Gastrocnemius medialis (tissue), 4 donors: Measurements from ENCODE around the gene ELK4. TPM values are rescaled to one million over a fixed set of nuclear protein-coding genes. Genes with fewer than 3 reads are reported as not detected.

Experiments used
- ATAC-seq, 2 donors: fragments of 150-250 bp; one replicate each; pipeline ENCODE4 v1.9.1; 2016
- DNase-seq, 2 donors: peaks; one replicate each; pipeline ENCODE4 v3.0.0-alpha.2; 2019
- H3K27ac ChIP-seq, 4 donors: fragments of 200-600 bp; sonication (generic); 1 replicate in 1 of 4; 2 replicates in 3 of 4; pipeline ENCODE4 v1.5.1; 2016 to 2018; ENCODE audit warnings: mild to moderate bottlenecking in 2 of 4, moderate library complexity in 1 of 4
- H3K27me3 ChIP-seq, 3 donors: fragments of 200-600 bp; sonication (generic) in 2 of 3; 1 replicate in 1 of 3; 2 replicates in 2 of 3; pipeline versions ENCODE4 v1.5.1 to v1.6.0; 2016 to 2019; ENCODE audit warnings: mild to moderate bottlenecking in 1 of 3, moderate library complexity in 1 of 3
- H3K36me3 ChIP-seq, 2 donors: fragments of 200-600 bp; sonication (generic) in 1 of 2; one replicate each; pipeline ENCODE4 v1.5.1; 2017 to 2018
- H3K4me1 ChIP-seq, 2 donors: fragments of 200-600 bp; sonication (generic) in 1 of 2; one replicate each; pipeline ENCODE4 v1.5.1; 2016 to 2017; ENCODE audit warnings: mild to moderate bottlenecking in 2 of 2
- H3K4me3 ChIP-seq, 4 donors: fragments of 200-600 bp; sonication (generic) in 3 of 4; 1 replicate in 1 of 4; 2 replicates in 3 of 4; pipeline ENCODE4 v1.5.1; 2016 to 2019; ENCODE audit warnings: mild to moderate bottlenecking in 2 of 4
- H3K9me3 ChIP-seq, 3 donors: fragments of 200-600 bp; sonication (generic) in 2 of 3; 1 replicate in 1 of 3; 2 replicates in 2 of 3; pipeline ENCODE4 v1.5.1; 2016 to 2019
- CTCF ChIP-seq, 5 experiments: fragments of 450-650 bp in 3 of 5; fragments of 200-600 bp in 2 of 5; sonication (generic) in 2 of 5; IDR thresholded peaks in 4 of 5; conservative IDR thresholded peaks in 1 of 5; 1 replicate in 4 of 5; 2 replicates in 1 of 5; pipeline ENCODE4 v1.5.1; 2016 to 2019; ENCODE audit warnings: antibody characterized with exemption in 5 of 5, mild to moderate bottlenecking in 3 of 5, moderate library complexity in 3 of 5
- POLR2A ChIP-seq, 2 donors: fragments of 450-650 bp; IDR thresholded peaks; one replicate each; pipeline ENCODE4 v1.6.1; 2017; ENCODE audit warnings: antibody characterized with exemption in 2 of 2, mild to moderate bottlenecking in 2 of 2, moderate library complexity in 2 of 2
- in situ Hi-C, 4 donors: fragments of 200-750 bp; cut with MboI; loops; one replicate each; pipeline versions ENCODE4 v1.15.0 to v1.8.0; 2017; ENCODE audit warnings: low sequenced_read_pairs in 4 of 4
- intact Hi-C: fragments of 100-400 bp; cut with DNase I; formaldehyde crosslinking; loops from one replicate; pipeline ENCODE4 v1.15.1; 2023; ENCODE audit warnings: low total_unique reads
- total RNA-seq, 4 donors: library from RNA; depleted of rRNA; stranded (reverse); fragments of >200 nt; gene quantifications; one replicate each; pipeline versions ENCODE4 v1.1.0 to v1.2.3, GENCODE V29; 2016

ELK4 gene
- total RNA-seq, 4 donors from 2014 or later, result 17.3 to 24.2 (median 20.1) TPM

GRCh38 chr1:205675247-205675646 lies 43.4 kb upstream of the ELK4 start:
- Histone ChIP-seq H3K9me3 (no peaks in the 10 kb centered on the region), H3K4me1 (peaks cover 8 to 24% of the 10 kb centered on the region in 2 donors), H3K27me3 (peaks cover 0 to 6% (median 0%) of the 10 kb centered on the region in 3 donors), H3K27ac (no peak overlapping the region), H3K4me3 (no peak overlapping the region), H3K36me3 (no peaks in the 10 kb centered on the region)
- no peak for ATAC-seq
- TF ChIP-seq POLR2A (IDR thresholded peaks at IDR 0.05) (no peak), CTCF (IDR thresholded peaks at IDR 0.05 in 4 of 5, conservative IDR thresholded peaks at IDR 0.05 in 1 of 5) (no peak)
- intact Hi-C loops, result no loop called here
- DNase-seq, result no peak
- in situ Hi-C loops, result no loop called here

GRCh38 chr1:205672970-205673369 lies 41.2 kb upstream of the ELK4 start:
- Histone ChIP-seq H3K36me3 (no peaks in the 10 kb centered on the region), H3K4me1 (peaks cover 7 to 14% of the 10 kb centered on the region in 2 donors), H3K4me3 (no peak overlapping the region), H3K27ac (no peak overlapping the region), H3K27me3 (no peaks in the 10 kb centered on the region), H3K9me3 (no peaks in the 10 kb centered on the region)
- TF ChIP-seq POLR2A (IDR thresholded peaks at IDR 0.05) (no peak), CTCF (IDR thresholded peaks at IDR 0.05 in 4 of 5, conservative IDR thresholded peaks at IDR 0.05 in 1 of 5) (no peak)
- no peak for DNase-seq
- in situ Hi-C loops, result loop anchor here in 1 of 4 donors (25.0 kb wide), 1 partner anchor 314 kb away; no protein-coding TSS in a partner anchor
- intact Hi-C loops, result no loop called here
- ATAC-seq, result no peak

- no peak for ATAC-seq
- no peak overlapping the region for H3K27ac ChIP-seq
- in situ Hi-C loops, result loop anchor here in 1 of 4 donors (25.0 kb wide), 1 partner anchor 315 kb away; no protein-coding TSS in a partner anchor
These were observed 40.6 kb upstream of the ELK4 start for GRCh38 chr1:205672395-205672889.

GRCh38 chr1:205670611-205671430 lies 39.0 kb upstream of the ELK4 start:
- H3K9me3 ChIP-seq, result no peaks in the 10 kb centered on the region
- H3K4me1 ChIP-seq, result peaks cover 0 to 14% of the 10 kb centered on the region in 2 donors
- peak overlapping the region in 3 of 4 donors; percentile 22 to 48 (median 40) for H3K27ac ChIP-seq
- intact Hi-C loops, result no loop called here
- TF ChIP-seq POLR2A (IDR thresholded peaks at IDR 0.05) (no peak), CTCF (IDR thresholded peaks at IDR 0.05 in 4 of 5, conservative IDR thresholded peaks at IDR 0.05 in 1 of 5) (no peak)
- in situ Hi-C loops, result loop anchor here in 1 of 4 donors (25.0 kb wide), 1 partner anchor 316 kb away; no protein-coding TSS in a partner anchor
- H3K4me3 ChIP-seq, result no peak overlapping the region
- H3K27me3 ChIP-seq, result no peaks in the 10 kb centered on the region
- H3K36me3 ChIP-seq, result no peaks in the 10 kb centered on the region
- ATAC-seq, result peak in 1 of 2 donors; percentile 20
- no peak for DNase-seq

More at GRCh38 chr1:205672395-205672889, 40.6 kb upstream of the ELK4 start:
- no peaks in the 10 kb centered on the region for H3K36me3 ChIP-seq
- no peak for DNase-seq
- H3K27me3 ChIP-seq, result no peaks in the 10 kb centered on the region
- H3K4me3 ChIP-seq, result no peak overlapping the region
- TF ChIP-seq POLR2A (IDR thresholded peaks at IDR 0.05), result no peak
- no peak for TF ChIP-seq CTCF (IDR thresholded peaks at IDR 0.05 in 4 of 5, conservative IDR thresholded peaks at IDR 0.05 in 1 of 5)
- no peaks in the 10 kb centered on the region for H3K9me3 ChIP-seq
- intact Hi-C loops, result no loop called here
- peaks cover 7 to 14% of the 10 kb centered on the region in 2 donors for H3K4me1 ChIP-seq
